Upper lobe of left lung (tissue), 6 donors: ENCODE results near the gene RIN3. TPM values are rescaled to one million over a fixed set of nuclear protein-coding genes. Genes with fewer than 3 reads are reported as not detected.
A peak's percentile ranks its signal among the peaks of the same experiment; 100 is the strongest.

ENCODE experiments used
- ATAC-seq, 2 donors: fragments of 200-7000 bp; cut with Tn5 transposase; one replicate each; pipeline ENCODE4 v1.9.1; 2022; ENCODE audit warnings: mild to moderate bottlenecking in 2 of 2, moderate library complexity in 2 of 2; ENCODE audit not compliant: low FRiP score in 2 of 2
- DNase-seq, 2 donors: peaks; one replicate each; pipeline ENCODE4 v3.0.0-alpha.2; 2019 to 2020
- H3K27ac ChIP-seq, 4 donors: fragments of 200-600 bp; sonication (generic); one replicate each; pipeline ENCODE4 v1.5.1; 2016 to 2019
- H3K27me3 ChIP-seq, 4 donors: fragments of 200-600 bp; sonication (generic); one replicate each; pipeline ENCODE4 v1.5.1; 2017 to 2019
- H3K36me3 ChIP-seq, 4 donors: fragments of 200-600 bp; sonication (generic); one replicate each; pipeline ENCODE4 v1.5.1; 2016 to 2019
- H3K4me1 ChIP-seq, 4 donors: fragments of 200-600 bp; sonication (generic); one replicate each; pipeline ENCODE4 v1.5.1; 2018 to 2019
- H3K4me3 ChIP-seq, 4 donors: fragments of 200-600 bp; sonication (generic); one replicate each; pipeline ENCODE4 v1.5.1; 2017 to 2019; ENCODE audit warnings: mild to moderate bottlenecking in 2 of 4, moderate library complexity in 1 of 4
- H3K9me3 ChIP-seq, 4 donors: fragments of 200-600 bp; sonication (generic); one replicate each; pipeline ENCODE4 v1.5.1; 2018 to 2019
- EP300 ChIP-seq, 4 donors: sonication (generic); formaldehyde crosslinking; IDR thresholded peaks; one replicate each; pipeline ENCODE4 v1.5.1; 2017; ENCODE audit warnings: antibody characterized with exemption in 4 of 4, control low read depth in 2 of 4
- POLR2A ChIP-seq, 4 donors: fragments of 450-650 bp; IDR thresholded peaks; one replicate each; pipeline ENCODE4 v1.5.1; 2016 to 2017; ENCODE audit warnings: antibody characterized with exemption in 4 of 4, mild to moderate bottlenecking in 2 of 4
- POLR2AphosphoS5 ChIP-seq, 2 donors: sonication (generic); formaldehyde crosslinking; IDR thresholded peaks; one replicate each; pipeline ENCODE4 v1.5.1; 2017; ENCODE audit warnings: antibody characterized with exemption in 2 of 2
- WGBS, 2 donors: methylation state at CpG; one replicate each; pipeline ENCODE4 v1.1.5; 2017 to 2018; 5-methylcytosine and 5-hydroxymethylcytosine counted together
- total RNA-seq, 6 donors: library from RNA; depleted of rRNA in 4 of 6; stranded (reverse); fragments of >200 nt in 4 of 6; gene quantifications; one replicate each; pipeline versions ENCODE4 v1.1.0 to v1.2.1, GENCODE V29; 2016 to 2021
- TF ChIP-seq, protein P1 (sequence below), 6 experiments: fragments of 450-650 bp in 4 of 6; fragments of 200-600 bp in 2 of 6; sonication (generic) in 2 of 6; IDR thresholded peaks; one replicate each; pipeline ENCODE4 v1.5.1; 2016 to 2019; ENCODE audit warnings: antibody characterized with exemption in 6 of 6
- donor health status: DM: no; HTN: no; CAD: no; lungs with moderate emphysema.
- donor health status: DM: no; HTN: yes; CAD: no; lungs with severe emphysema.

The RIN3 gene
- total RNA-seq, 6 donors from 2014 or later, result 19.0 to 88.0 (median 59.7) TPM

DNA sequence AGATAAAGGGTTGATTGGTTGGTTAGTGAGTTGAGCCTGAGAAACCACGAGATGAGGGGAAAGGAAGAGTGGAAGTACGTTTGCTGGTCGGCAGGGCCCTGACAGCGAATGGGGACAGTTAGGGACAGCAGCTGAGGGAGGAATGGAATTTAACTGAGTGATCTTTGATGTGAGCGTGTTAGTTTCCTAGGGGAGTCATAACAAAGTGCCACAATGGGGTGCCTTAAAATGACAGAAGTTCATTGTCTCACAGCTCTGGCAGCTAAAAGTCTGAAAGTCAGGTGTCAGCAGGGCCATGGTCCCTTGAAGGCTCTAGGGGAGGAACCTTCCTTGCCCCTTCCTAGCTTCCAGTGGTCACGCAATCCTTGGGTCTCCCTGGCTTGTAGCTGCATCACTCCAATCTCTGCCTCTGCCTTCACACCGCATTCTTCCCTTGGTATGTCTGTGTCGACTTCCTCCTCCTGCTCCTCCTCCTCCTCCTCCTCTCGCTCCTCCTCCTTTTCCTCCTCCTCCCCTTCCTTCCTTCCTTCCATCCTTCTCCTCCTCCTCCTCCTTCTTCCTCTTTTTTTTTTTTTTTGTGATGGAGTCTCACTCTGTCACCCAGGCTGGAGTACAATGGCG lies 26.0 kb upstream of the RIN3 start:
- no peaks in the 10 kb centered on the region for H3K9me3 ChIP-seq
- peak in 1 of 2 donors; percentile 22 for ATAC-seq
- no peak for DNase-seq
- H3K36me3 ChIP-seq, result no peaks in the 10 kb centered on the region
- TF ChIP-seq, protein P1, sequence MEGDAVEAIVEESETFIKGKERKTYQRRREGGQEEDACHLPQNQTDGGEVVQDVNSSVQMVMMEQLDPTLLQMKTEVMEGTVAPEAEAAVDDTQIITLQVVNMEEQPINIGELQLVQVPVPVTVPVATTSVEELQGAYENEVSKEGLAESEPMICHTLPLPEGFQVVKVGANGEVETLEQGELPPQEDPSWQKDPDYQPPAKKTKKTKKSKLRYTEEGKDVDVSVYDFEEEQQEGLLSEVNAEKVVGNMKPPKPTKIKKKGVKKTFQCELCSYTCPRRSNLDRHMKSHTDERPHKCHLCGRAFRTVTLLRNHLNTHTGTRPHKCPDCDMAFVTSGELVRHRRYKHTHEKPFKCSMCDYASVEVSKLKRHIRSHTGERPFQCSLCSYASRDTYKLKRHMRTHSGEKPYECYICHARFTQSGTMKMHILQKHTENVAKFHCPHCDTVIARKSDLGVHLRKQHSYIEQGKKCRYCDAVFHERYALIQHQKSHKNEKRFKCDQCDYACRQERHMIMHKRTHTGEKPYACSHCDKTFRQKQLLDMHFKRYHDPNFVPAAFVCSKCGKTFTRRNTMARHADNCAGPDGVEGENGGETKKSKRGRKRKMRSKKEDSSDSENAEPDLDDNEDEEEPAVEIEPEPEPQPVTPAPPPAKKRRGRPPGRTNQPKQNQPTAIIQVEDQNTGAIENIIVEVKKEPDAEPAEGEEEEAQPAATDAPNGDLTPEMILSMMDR (IDR thresholded peaks at IDR 0.05), result no peak
- TF ChIP-seq POLR2AphosphoS5 (IDR thresholded peaks at IDR 0.05) (no peak), EP300 (IDR thresholded peaks at IDR 0.05) (no peak), POLR2A (IDR thresholded peaks at IDR 0.05) (peak in 1 of 4 donors; percentile 12)
- WGBS, 2 donors, result 54 to 60% methylated on average over 10 of the region's 10 CpGs
- no peak overlapping the region for H3K4me3 ChIP-seq
- H3K27ac ChIP-seq, result peak overlapping the region; percentile 45 to 82 (median 68)
- no peaks in the 10 kb centered on the region for H3K27me3 ChIP-seq
- H3K4me1 ChIP-seq, result peaks cover 33 to 53% (median 47%) of the 10 kb centered on the region in 4 donors

DNA sequence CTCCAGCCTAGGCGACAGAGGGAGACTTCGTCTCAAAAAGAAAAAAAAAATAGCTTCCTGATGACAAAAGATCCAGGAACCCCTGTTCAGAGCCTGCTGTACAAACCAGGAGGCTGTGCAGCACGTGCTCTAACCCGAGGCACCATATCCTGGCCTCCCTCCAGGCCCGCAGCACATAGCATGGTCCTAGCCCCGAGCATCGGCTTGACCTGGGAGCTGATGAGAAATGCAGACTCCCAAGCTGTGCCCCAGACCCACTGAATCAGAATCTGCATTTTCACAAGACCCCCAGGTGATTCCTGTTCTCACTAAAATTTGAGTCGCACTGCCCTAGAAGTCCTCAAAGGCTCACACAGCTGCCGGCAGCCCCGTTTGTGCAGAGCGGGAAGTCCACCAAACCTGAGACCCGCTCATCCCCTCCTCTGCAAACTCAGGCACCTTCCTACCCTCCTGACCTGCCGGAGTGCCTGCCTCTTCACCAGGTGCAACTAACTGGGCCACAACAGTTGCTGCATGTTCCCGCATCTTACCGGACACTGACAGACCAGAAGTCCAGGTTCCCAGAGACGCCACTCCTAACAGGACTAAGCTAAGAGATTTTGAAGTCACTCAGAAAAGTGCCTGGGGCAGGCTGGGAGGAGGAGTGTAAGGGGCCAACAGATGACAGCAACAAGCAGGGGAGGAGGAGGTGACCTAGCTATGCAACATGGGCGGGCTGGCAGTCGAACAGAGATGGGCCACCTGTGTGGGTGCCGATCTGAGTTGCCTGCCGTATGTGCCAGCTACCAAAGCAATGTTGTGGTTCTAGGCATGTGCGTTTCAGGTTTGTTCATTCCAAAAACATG lies 24.0 kb upstream of the RIN3 start:
- peak overlapping the region; percentile 60 to 82 (median 76) for H3K27ac ChIP-seq
- no peak overlapping the region for H3K4me3 ChIP-seq
- peaks cover 33 to 59% (median 48%) of the 10 kb centered on the region in 4 donors for H3K4me1 ChIP-seq
- H3K36me3 ChIP-seq, result no peaks in the 10 kb centered on the region
- no peaks in the 10 kb centered on the region for H3K9me3 ChIP-seq
- no peak for TF ChIP-seq POLR2A (IDR thresholded peaks at IDR 0.05)
- TF ChIP-seq EP300 (IDR thresholded peaks at IDR 0.05), result no peak
- no peak for TF ChIP-seq POLR2AphosphoS5 (IDR thresholded peaks at IDR 0.05)
- TF ChIP-seq, protein P1 (IDR thresholded peaks at IDR 0.05), result no peak
- WGBS, 2 donors, result 84 to 85% methylated on average over 11 to 21 of the region's 21 CpGs
- ATAC-seq, result no peak
- no peaks in the 10 kb centered on the region for H3K27me3 ChIP-seq
- DNase-seq, result no peak

DNA sequence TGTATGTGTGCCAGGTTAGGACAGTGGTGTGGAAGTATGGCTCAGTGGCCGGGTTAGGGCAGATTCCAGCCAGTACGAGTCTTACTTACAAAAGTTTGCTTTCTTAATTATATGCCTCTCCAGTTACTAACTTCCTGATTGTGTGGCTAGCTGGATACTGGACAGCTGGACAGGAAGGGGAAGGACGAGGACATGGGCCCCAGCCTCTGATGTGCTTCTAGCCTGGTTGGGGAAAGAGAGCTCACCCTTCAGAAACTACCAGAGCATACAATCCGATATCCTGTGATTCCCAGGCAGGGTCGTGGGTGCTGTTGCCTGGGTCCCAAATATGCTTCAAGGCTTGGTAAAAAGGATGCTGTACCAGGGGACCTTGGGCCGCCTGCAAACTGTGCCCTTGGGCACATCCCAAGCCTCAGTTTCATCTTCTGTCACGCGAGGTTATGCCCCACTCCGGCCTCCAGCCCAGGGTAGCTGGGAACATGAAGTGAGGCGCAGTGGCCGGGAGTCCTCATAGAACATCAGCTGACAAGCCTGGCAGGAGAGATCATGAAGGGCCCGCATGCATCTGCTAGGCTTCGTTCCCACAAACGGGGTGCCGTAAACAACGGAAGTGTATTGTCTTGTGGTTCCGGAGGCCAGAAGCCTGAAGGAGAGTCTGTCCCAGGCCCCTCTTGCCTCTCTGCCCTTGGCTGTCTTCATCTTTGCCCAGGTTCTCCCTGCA lies 23.2 kb upstream of the RIN3 start:
- Histone ChIP-seq H3K36me3 (no peaks in the 10 kb centered on the region), H3K27ac (peak overlapping the region; percentile 60 to 82 (median 76)), H3K9me3 (no peaks in the 10 kb centered on the region), H3K4me3 (no peak overlapping the region), H3K27me3 (no peaks in the 10 kb centered on the region), H3K4me1 (peaks cover 33 to 59% (median 48%) of the 10 kb centered on the region in 4 donors)
- 59 to 63% methylated on average over 9 to 17 of the region's 17 CpGs for WGBS, 2 donors
- no peak for TF ChIP-seq POLR2A (IDR thresholded peaks at IDR 0.05)
- peak in 1 of 4 donors; percentile 64 for TF ChIP-seq EP300 (IDR thresholded peaks at IDR 0.05)
- TF ChIP-seq POLR2AphosphoS5 (IDR thresholded peaks at IDR 0.05), result peak in 1 of 2 donors; percentile 63
- ATAC-seq (peak in 1 of 2 donors; percentile 38), DNase-seq (no peak)

DNA sequence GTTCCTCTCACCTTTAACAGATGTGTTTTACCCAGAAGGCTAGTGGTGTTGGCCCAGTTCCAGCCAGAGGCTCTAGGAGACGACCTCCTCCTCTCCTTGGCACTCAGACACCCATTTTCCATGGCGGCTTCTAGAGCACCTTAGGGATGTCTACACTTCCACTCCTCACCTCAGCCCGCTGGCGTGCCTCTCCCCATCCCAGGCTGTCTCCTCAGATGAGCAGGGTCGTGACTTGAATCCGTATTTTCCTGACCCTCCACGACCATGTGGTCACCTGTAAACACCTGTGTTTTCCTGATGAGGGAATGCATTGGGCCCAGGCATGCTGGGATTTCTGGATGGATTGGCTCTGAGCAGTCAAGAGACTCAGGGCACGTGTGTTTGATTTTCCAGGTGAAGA lies 21.8 kb upstream of the RIN3 start:
- Histone ChIP-seq H3K27ac (peak overlapping the region; percentile 73 to 82 (median 82)), H3K4me1 (peaks cover 32 to 59% (median 49%) of the 10 kb centered on the region in 4 donors)
- TF ChIP-seq POLR2AphosphoS5 (IDR thresholded peaks at IDR 0.05), result no peak
- no peak for TF ChIP-seq POLR2A (IDR thresholded peaks at IDR 0.05)
- TF ChIP-seq, protein P1 (IDR thresholded peaks at IDR 0.05), result no peak

DNA sequence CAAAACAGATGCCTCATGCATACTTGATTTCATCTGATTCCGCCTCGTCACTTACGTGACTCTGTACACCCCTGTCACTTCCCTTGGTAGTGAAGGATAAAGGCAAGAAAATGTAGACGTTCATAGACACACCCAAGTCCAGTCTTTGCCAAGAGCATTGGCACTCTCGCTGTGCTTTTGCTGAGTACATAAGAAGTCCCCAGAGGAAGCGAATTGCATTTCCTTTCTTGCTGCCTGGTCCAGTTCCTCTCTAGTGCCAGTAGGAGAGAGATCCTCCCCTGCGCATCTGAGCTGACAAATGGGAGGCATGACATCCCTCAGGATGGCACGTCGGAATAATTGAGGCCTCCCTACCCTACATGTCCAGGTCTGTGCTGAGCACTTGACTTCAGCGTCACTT lies 21.3 kb upstream of the RIN3 start:
- DNase-seq, result peak in 1 of 2 donors; percentile 73
- WGBS, 2 donors, result 42 to 57% methylated on average over 5 to 10 of the region's 10 CpGs
- Histone ChIP-seq H3K4me1 (peaks cover 27 to 57% (median 44%) of the 10 kb centered on the region in 4 donors), H3K36me3 (no peaks in the 10 kb centered on the region), H3K9me3 (no peaks in the 10 kb centered on the region), H3K27me3 (no peaks in the 10 kb centered on the region), H3K4me3 (no peak overlapping the region), H3K27ac (peak overlapping the region; percentile 73 to 82 (median 82))
- TF ChIP-seq POLR2AphosphoS5 (IDR thresholded peaks at IDR 0.05) (peak; percentile 67 to 73), POLR2A (IDR thresholded peaks at IDR 0.05) (peak in 1 of 4 donors; percentile 38), EP300 (IDR thresholded peaks at IDR 0.05) (peak in 2 of 4 donors; percentile 40 to 65)
- TF ChIP-seq, protein P1 (IDR thresholded peaks at IDR 0.05), result peak in 5 of 6 experiments; percentile 10 to 65 (median 32)
- peak; percentile 59 to 70 for ATAC-seq

More for the DNA sequence above, 21.8 kb upstream of the RIN3 start:
- Histone ChIP-seq H3K4me3 (no peak overlapping the region), H3K27me3 (no peaks in the 10 kb centered on the region), H3K9me3 (no peaks in the 10 kb centered on the region), H3K36me3 (no peaks in the 10 kb centered on the region)
- DNase-seq (no peak), ATAC-seq (no peak)
- 81 to 82% methylated on average over 8 of the region's 8 CpGs for WGBS, 2 donors
